GM12878 (cell line): ENCODE data around the gene STRA8. TPM values are rescaled to one million over a fixed set of nuclear protein-coding genes. Genes with fewer than 3 reads are reported as not detected.

ENCODE experiments used
- ATAC-seq: fragments of 200-7000 bp; cut with Tn5 transposase; 3 replicates; pipeline ENCODE4 v1.9.1; 2020; ENCODE audit warnings: mild to moderate bottlenecking, moderate library complexity
- BruUV-seq: library from RNA; stranded (reverse); fragments of 400-500 nt; replicated peaks from 2 replicates; lab custom pipeline; 2021; lab: Mats Ljungman, UMichigan
- CTCF ChIA-PET: fragments of 300-600 bp; sonication (Branson Sonifier 250); formaldehyde crosslinking; extraction: SDS; loops from one replicate; lab custom pipeline; 2021; ENCODE audit warnings: inconsistent platforms; lab: Yijun Ruan, JAX
- POLR2A ChIA-PET: fragments of 350-600 bp; formaldehyde crosslinking; extraction: SDS; loops from one replicate; lab custom pipeline; 2021; ENCODE audit warnings: inconsistent platforms; lab: Charles Lee
- RAD21 ChIA-PET: fragments of 300-600 bp; sonication (Branson Sonifier 250); formaldehyde crosslinking; loops from one replicate; lab custom pipeline; 2023; ENCODE audit warnings: antibody characterized with exemption; ENCODE audit not compliant: unreplicated experiment; lab: Charles Lee
- SMC1A ChIA-PET: fragments of 300-600 bp; sonication (Branson Sonifier 250); formaldehyde crosslinking; loops from one replicate; lab custom pipeline; 2023; ENCODE audit not compliant: unreplicated experiment, uncharacterized antibody; lab: Charles Lee
- DNase-seq: peaks from one replicate; pipeline ENCODE4 v3.0.0-alpha.2; 2011; ENCODE audit warnings: low read depth, low spot score
- FAIRE-seq: peaks from 3 replicates; lab custom pipeline; 2011; peaks lifted over from hg19 to GRCh38; lab: Jason Lieb, UNC
- H2AFZ ChIP-seq: 2 replicates; pipeline ENCODE4 v1.6.0; 2011; ENCODE audit warnings: low read depth, low read length, control low read depth; ENCODE audit not compliant: control insufficient read depth
- H3K27ac ChIP-seq: 2 replicates; pipeline ENCODE4 v1.5.1; 2011; ENCODE audit warnings: control low read depth; ENCODE audit not compliant: control insufficient read depth, insufficient read depth
- H3K27me3 ChIP-seq, 2 experiments: replicated peaks in 1 of 2; 2 replicates each; pipeline versions ENCODE4 v1.6.0 to v1.6.1; 2011; ENCODE audit warnings: low read length in 1 of 2; ENCODE audit not compliant: control insufficient read depth in 2 of 2, insufficient read depth in 2 of 2
- H3K36me3 ChIP-seq, 2 experiments: 2 replicates each; pipeline ENCODE4 v1.5.1; 2011; ENCODE audit warnings: low read length in 1 of 2; ENCODE audit not compliant: control insufficient read depth in 2 of 2, insufficient read depth in 2 of 2
- H3K4me1 ChIP-seq: 2 replicates; pipeline ENCODE4 v1.6.1; 2011; ENCODE audit warnings: mild to moderate bottlenecking, low read length, moderate library complexity, mixed read lengths; ENCODE audit not compliant: control insufficient read depth, insufficient read depth
- H3K4me2 ChIP-seq: 2 replicates; pipeline ENCODE4 v1.6.0; 2011; ENCODE audit warnings: control low read depth; ENCODE audit not compliant: control insufficient read depth, insufficient read depth
- H3K4me3 ChIP-seq: fragments of 200-600 bp; sonication (generic); 2 replicates; pipeline ENCODE4 v1.5.1; 2016
- H3K79me2 ChIP-seq: 2 replicates; pipeline ENCODE4 v1.6.0; 2011; ENCODE audit warnings: low read length; ENCODE audit not compliant: control insufficient read depth, insufficient read depth
- H3K9ac ChIP-seq: 2 replicates; pipeline ENCODE4 v1.8.0; 2011; ENCODE audit warnings: low read length, control low read depth, mixed read lengths; ENCODE audit not compliant: control insufficient read depth, insufficient read depth
- H3K9me3 ChIP-seq: replicated peaks from 3 replicates; pipeline ENCODE4 v1.5.1; 2011; ENCODE audit warnings: mild to moderate bottlenecking, low read length; ENCODE audit not compliant: control insufficient read depth, insufficient read depth
- H4K20me1 ChIP-seq: 2 replicates; pipeline ENCODE4 v1.6.0; 2011; ENCODE audit not compliant: control insufficient read depth, insufficient read depth
- CHD4 ChIP-seq: fragments of 200-600 bp; sonication (generic); IDR thresholded peaks from 2 replicates; pipeline ENCODE4 v1.6.1; 2016; ENCODE audit warnings: mild to moderate bottlenecking
- FOXK2 ChIP-seq: fragments of 450-650 bp; IDR thresholded peaks from 2 replicates; pipeline ENCODE4 v1.6.1; 2017; ENCODE audit warnings: mild to moderate bottlenecking, moderate library complexity
- GATAD2B ChIP-seq: fragments of 450-650 bp; conservative IDR thresholded peaks from 2 replicates; pipeline ENCODE4 v1.6.1; 2017; ENCODE audit warnings: low read depth, mild to moderate bottlenecking, moderate library complexity
- IKZF2 ChIP-seq, 2 experiments: fragments of 450-650 bp; IDR thresholded peaks; 2 replicates each; pipeline ENCODE4 v1.6.1; 2017; ENCODE audit warnings: mild to moderate bottlenecking in 2 of 2, moderate library complexity in 2 of 2
- NFXL1 ChIP-seq: fragments of 450-650 bp; IDR thresholded peaks from 2 replicates; pipeline ENCODE4 v1.6.1; 2017; ENCODE audit warnings: antibody characterized with exemption, mild to moderate bottlenecking, borderline replicate concordance
- SREBF1 ChIP-seq: IDR thresholded peaks from 2 replicates; pipeline ENCODE4 v1.6.1; 2012; ENCODE audit warnings: mild to moderate bottlenecking, low read length
- WGBS: methylation state at CpG from one replicate; pipeline ENCODE4 v1.1.6; 2016; ENCODE audit warnings: low lambda C conversion rate; ENCODE audit not compliant: insufficient replicate concordance, insufficient coverage; ENCODE audit errors: missing lambda C conversion rate; 5-methylcytosine and 5-hydroxymethylcytosine counted together
- in situ Hi-C: fragments of 300-500 bp; cut with MboI; formaldehyde crosslinking; loops from 9 replicates; pipeline ENCODE4 v1.14.3; 2018; ENCODE audit warnings: mixed read lengths
- intact Hi-C: fragments of 100-400 bp; cut with micrococcal nuclease; formaldehyde crosslinking; loops from one replicate; pipeline ENCODE4 v1.14.2; 2022; ENCODE audit not compliant: unreplicated experiment
- polyA plus RNA-seq, 11 experiments: library from polyadenylated mRNA; depleted of rRNA in 4 of 11; unstranded in 6 of 11; stranded (reverse) in 5 of 11; fragments of >200 nt; fragmentation: Nextera tagmentation in 4 of 11; fragmentation: Illumina TruSeq in 1 of 11; extraction: Ambion mirVana in 4 of 11; extraction: Trizol in 1 of 11; gene quantifications; 1 replicate in 1 of 11; 2 replicates in 10 of 11; pipeline versions ENCODE4 v1.2.1 to v1.2.3, GENCODE V29; 2011 to 2016; ENCODE audit warnings: inconsistent platforms in 2 of 11, missing spikeins in 2 of 11, low read depth in 1 of 11
- total RNA-seq, 4 experiments: library from RNA; depleted of rRNA in 3 of 4; stranded (reverse); fragments of >200 nt in 3 of 4; fragmentation: Illumina TruSeq in 1 of 4; extraction: Trizol in 1 of 4; gene quantifications; 2 replicates each; pipeline versions ENCODE4 v1.2.1 to v1.2.3, GENCODE V29; 2013 to 2021
- TF ChIP-seq, protein P1 (sequence below), 3 experiments: IDR thresholded peaks in 2 of 3; conservative IDR thresholded peaks in 1 of 3; 2 replicates each; pipeline ENCODE4 v1.5.1; 2011; ENCODE audit warnings: low read depth in 3 of 3, low read length in 3 of 3, mild to moderate bottlenecking in 3 of 3, control low read depth in 2 of 3, moderate library complexity in 2 of 3, inconsistent platforms in 1 of 3, mixed read lengths in 1 of 3; ENCODE audit not compliant: control insufficient read depth in 2 of 3, insufficient read depth in 1 of 3; ENCODE audit errors: extremely low read depth in 1 of 3
- TF ChIP-seq, protein P2 (sequence below): fragments of 450-650 bp; IDR thresholded peaks from 2 replicates; pipeline ENCODE4 v1.6.1; 2018; ENCODE audit warnings: borderline replicate concordance, mild to moderate bottlenecking; ENCODE audit not compliant: partially characterized antibody
- TF ChIP-seq, protein P3 (sequence below): fragments of 450-650 bp; IDR thresholded peaks from 2 replicates; pipeline ENCODE4 v1.6.1; 2017; ENCODE audit warnings: mild to moderate bottlenecking, moderate library complexity
- TF ChIP-seq, protein P4 (sequence below): fragments of 450-650 bp; IDR thresholded peaks from 2 replicates; pipeline ENCODE4 v1.6.1; 2017; ENCODE audit warnings: antibody characterized with exemption, mild to moderate bottlenecking, moderate library complexity

Gene STRA8
- total and polyA plus RNA-seq, 10 of the 15 experiments (the other 5 are each of a cell fraction or from before 2014, with no cell fraction given): 0.15 TPM; not detected in 9

DNA sequence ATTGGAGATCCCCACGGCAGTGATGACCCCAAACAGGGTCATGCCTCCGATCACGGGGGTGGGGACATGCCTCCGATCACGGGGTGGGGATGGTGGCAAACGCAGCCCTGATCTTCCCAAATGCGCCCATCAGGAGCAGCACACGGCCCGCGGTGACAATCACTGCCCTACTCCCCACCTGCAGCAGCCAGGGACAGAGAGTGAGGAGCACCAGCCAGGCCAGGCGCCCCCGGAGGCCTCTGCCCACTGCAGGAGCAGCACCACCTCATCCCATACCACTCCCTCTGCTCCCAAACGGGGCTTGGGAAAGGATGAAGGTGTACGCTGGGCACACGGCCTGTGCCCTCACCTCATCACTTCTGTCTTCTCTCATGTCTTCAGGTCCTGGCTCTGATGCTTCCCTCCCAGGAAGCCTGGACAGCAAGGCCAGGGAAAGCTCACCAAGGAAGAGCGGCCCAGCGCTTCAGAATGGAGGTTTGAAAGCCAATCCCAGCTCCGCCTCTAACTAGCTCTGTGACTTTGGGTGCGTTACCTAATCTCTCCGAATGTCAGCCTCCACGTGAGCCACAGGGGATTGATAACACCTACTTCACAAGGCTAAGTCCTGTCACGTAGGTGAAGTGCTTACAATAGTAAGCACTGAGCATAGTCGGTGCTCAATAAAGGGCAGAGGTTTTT, 37.1 kb downstream of the STRA8 start (continued):
- TF ChIP-seq, protein P1, sequence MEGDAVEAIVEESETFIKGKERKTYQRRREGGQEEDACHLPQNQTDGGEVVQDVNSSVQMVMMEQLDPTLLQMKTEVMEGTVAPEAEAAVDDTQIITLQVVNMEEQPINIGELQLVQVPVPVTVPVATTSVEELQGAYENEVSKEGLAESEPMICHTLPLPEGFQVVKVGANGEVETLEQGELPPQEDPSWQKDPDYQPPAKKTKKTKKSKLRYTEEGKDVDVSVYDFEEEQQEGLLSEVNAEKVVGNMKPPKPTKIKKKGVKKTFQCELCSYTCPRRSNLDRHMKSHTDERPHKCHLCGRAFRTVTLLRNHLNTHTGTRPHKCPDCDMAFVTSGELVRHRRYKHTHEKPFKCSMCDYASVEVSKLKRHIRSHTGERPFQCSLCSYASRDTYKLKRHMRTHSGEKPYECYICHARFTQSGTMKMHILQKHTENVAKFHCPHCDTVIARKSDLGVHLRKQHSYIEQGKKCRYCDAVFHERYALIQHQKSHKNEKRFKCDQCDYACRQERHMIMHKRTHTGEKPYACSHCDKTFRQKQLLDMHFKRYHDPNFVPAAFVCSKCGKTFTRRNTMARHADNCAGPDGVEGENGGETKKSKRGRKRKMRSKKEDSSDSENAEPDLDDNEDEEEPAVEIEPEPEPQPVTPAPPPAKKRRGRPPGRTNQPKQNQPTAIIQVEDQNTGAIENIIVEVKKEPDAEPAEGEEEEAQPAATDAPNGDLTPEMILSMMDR (IDR thresholded peaks at IDR 0.05 in 2 of 3, conservative IDR thresholded peaks at IDR 0.05 in 1 of 3; ENCODE audit: control insufficient read depth in 2 of 3, extremely low read depth in 1 of 3, insufficient read depth in 1 of 3, low read depth in 3 of 3, low read length in 3 of 3): no peak
- TF ChIP-seq GATAD2B (no peak), NFXL1 (no peak)
- TF ChIP-seq, all 136 proteins: peak for 0

DNA sequence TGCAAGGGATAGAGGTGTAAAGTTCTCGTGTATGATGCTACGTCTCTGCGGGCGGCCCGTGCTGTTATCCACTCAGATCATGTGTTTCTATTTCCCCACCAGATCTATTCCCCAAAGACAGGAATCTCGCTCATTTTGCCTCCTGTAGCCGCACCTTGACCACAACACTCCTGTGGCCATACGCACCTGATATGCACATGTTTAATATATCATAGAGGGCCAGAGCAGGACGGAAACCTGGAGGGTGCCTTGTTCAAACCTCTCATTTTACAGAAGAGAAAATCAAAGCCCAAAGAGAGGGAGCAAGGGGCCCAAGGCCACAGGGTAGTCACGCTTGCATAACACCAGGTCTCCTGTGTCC, 37.6 kb downstream of the STRA8 start:
- ChIA-PET POLR2A (no interaction called here), SMC1A (no interaction called here), RAD21 (no interaction called here), CTCF (interaction anchor here (1.0 kb wide), 1 partner anchor 11 kb away, joined by 3 read pairs; no protein-coding TSS in a partner anchor)
- H3K9ac ChIP-seq: no peak overlapping the region
- no peaks in the 10 kb centered on the region for H4K20me1 ChIP-seq
- no peak overlapping the region for H3K27ac ChIP-seq
- intact Hi-C loops: loop anchor here (5.0 kb wide), 1 partner anchor 84 kb away; no protein-coding TSS in a partner anchor
- H3K4me1 ChIP-seq: no peaks in the 10 kb centered on the region
- no peaks in the 10 kb centered on the region for H3K36me3 ChIP-seq
- 77% methylated on average over 10 of the region's 10 CpGs for WGBS
- no peaks in the 10 kb centered on the region; the same call in 2 of the 3 replicates for H3K9me3 ChIP-seq
- no peak overlapping the region for H3K4me2 ChIP-seq
- no peak overlapping the region for H2AFZ ChIP-seq
- in situ Hi-C loops: loop anchor here (5.0 kb wide), 1 partner anchor 376 kb away; no protein-coding TSS in a partner anchor
- ATAC-seq (no peak), FAIRE-seq (no peak), DNase-seq (no peak)
- H3K27me3 ChIP-seq: no peaks in the 10 kb centered on the region; a peak in 1 of 4 replicates
- H3K4me3 ChIP-seq: no peak overlapping the region
- no peaks in the 10 kb centered on the region for H3K79me2 ChIP-seq
- no TSS peak for BruUV-seq
- no peak for TF ChIP-seq FOXK2
- TF ChIP-seq SREBF1: no peak
- TF ChIP-seq, protein P2, sequence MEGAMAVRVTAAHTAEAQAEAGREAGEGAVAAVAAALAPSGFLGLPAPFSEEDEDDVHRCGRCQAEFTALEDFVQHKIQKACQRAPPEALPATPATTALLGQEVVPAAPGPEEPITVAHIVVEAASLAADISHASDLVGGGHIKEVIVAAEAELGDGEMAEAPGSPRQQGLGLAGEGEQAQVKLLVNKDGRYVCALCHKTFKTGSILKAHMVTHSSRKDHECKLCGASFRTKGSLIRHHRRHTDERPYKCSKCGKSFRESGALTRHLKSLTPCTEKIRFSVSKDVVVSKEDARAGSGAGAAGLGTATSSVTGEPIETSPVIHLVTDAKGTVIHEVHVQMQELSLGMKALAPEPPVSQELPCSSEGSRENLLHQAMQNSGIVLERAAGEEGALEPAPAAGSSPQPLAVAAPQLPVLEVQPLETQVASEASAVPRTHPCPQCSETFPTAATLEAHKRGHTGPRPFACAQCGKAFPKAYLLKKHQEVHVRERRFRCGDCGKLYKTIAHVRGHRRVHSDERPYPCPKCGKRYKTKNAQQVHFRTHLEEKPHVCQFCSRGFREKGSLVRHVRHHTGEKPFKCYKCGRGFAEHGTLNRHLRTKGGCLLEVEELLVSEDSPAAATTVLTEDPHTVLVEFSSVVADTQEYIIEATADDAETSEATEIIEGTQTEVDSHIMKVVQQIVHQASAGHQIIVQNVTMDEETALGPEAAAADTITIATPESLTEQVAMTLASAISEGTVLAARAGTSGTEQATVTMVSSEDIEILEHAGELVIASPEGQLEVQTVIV: no peak
- TF ChIP-seq, protein P3, sequence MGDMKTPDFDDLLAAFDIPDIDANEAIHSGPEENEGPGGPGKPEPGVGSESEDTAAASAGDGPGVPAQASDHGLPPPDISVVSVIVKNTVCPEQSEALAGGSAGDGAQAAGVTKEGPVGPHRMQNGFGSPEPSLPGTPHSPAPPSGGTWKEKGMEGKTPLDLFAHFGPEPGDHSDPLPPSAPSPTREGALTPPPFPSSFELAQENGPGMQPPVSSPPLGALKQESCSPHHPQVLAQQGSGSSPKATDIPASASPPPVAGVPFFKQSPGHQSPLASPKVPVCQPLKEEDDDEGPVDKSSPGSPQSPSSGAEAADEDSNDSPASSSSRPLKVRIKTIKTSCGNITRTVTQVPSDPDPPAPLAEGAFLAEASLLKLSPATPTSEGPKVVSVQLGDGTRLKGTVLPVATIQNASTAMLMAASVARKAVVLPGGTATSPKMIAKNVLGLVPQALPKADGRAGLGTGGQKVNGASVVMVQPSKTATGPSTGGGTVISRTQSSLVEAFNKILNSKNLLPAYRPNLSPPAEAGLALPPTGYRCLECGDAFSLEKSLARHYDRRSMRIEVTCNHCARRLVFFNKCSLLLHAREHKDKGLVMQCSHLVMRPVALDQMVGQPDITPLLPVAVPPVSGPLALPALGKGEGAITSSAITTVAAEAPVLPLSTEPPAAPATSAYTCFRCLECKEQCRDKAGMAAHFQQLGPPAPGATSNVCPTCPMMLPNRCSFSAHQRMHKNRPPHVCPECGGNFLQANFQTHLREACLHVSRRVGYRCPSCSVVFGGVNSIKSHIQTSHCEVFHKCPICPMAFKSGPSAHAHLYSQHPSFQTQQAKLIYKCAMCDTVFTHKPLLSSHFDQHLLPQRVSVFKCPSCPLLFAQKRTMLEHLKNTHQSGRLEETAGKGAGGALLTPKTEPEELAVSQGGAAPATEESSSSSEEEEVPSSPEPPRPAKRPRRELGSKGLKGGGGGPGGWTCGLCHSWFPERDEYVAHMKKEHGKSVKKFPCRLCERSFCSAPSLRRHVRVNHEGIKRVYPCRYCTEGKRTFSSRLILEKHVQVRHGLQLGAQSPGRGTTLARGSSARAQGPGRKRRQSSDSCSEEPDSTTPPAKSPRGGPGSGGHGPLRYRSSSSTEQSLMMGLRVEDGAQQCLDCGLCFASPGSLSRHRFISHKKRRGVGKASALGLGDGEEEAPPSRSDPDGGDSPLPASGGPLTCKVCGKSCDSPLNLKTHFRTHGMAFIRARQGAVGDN: no peak
- TF ChIP-seq, protein P4, sequence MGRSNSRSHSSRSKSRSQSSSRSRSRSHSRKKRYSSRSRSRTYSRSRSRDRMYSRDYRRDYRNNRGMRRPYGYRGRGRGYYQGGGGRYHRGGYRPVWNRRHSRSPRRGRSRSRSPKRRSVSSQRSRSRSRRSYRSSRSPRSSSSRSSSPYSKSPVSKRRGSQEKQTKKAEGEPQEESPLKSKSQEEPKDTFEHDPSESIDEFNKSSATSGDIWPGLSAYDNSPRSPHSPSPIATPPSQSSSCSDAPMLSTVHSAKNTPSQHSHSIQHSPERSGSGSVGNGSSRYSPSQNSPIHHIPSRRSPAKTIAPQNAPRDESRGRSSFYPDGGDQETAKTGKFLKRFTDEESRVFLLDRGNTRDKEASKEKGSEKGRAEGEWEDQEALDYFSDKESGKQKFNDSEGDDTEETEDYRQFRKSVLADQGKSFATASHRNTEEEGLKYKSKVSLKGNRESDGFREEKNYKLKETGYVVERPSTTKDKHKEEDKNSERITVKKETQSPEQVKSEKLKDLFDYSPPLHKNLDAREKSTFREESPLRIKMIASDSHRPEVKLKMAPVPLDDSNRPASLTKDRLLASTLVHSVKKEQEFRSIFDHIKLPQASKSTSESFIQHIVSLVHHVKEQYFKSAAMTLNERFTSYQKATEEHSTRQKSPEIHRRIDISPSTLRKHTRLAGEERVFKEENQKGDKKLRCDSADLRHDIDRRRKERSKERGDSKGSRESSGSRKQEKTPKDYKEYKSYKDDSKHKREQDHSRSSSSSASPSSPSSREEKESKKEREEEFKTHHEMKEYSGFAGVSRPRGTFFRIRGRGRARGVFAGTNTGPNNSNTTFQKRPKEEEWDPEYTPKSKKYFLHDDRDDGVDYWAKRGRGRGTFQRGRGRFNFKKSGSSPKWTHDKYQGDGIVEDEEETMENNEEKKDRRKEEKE: no peak
- no peak for TF ChIP-seq CHD4
- TF ChIP-seq IKZF2 (IDR thresholded peaks at IDR 0.05): no peak
